Gastrocnemius medialis (tissue), 4 donors: Measurements from ENCODE around the gene CACNA1C. TPM values are rescaled to one million over a fixed set of nuclear protein-coding genes. Genes with fewer than 3 reads are reported as not detected.

ENCODE experiments used
- ATAC-seq, 2 donors: fragments of 150-250 bp; one replicate each; pipeline ENCODE4 v1.9.1; 2016
- DNase-seq, 2 donors: peaks; one replicate each; pipeline ENCODE4 v3.0.0-alpha.2; 2019
- H3K27ac ChIP-seq, 4 donors: fragments of 200-600 bp; sonication (generic); 1 replicate in 1 of 4; 2 replicates in 3 of 4; pipeline ENCODE4 v1.5.1; 2016 to 2018; ENCODE audit warnings: mild to moderate bottlenecking in 2 of 4, moderate library complexity in 1 of 4
- H3K27me3 ChIP-seq, 3 donors: fragments of 200-600 bp; sonication (generic) in 2 of 3; 1 replicate in 1 of 3; 2 replicates in 2 of 3; pipeline versions ENCODE4 v1.5.1 to v1.6.0; 2016 to 2019; ENCODE audit warnings: mild to moderate bottlenecking in 1 of 3, moderate library complexity in 1 of 3
- H3K36me3 ChIP-seq, 2 donors: fragments of 200-600 bp; sonication (generic) in 1 of 2; one replicate each; pipeline ENCODE4 v1.5.1; 2017 to 2018
- H3K4me1 ChIP-seq, 2 donors: fragments of 200-600 bp; sonication (generic) in 1 of 2; one replicate each; pipeline ENCODE4 v1.5.1; 2016 to 2017; ENCODE audit warnings: mild to moderate bottlenecking in 2 of 2
- H3K4me3 ChIP-seq, 4 donors: fragments of 200-600 bp; sonication (generic) in 3 of 4; 1 replicate in 1 of 4; 2 replicates in 3 of 4; pipeline ENCODE4 v1.5.1; 2016 to 2019; ENCODE audit warnings: mild to moderate bottlenecking in 2 of 4
- H3K9me3 ChIP-seq, 3 donors: fragments of 200-600 bp; sonication (generic) in 2 of 3; 1 replicate in 1 of 3; 2 replicates in 2 of 3; pipeline ENCODE4 v1.5.1; 2016 to 2019
- POLR2A ChIP-seq, 2 donors: fragments of 450-650 bp; IDR thresholded peaks; one replicate each; pipeline ENCODE4 v1.6.1; 2017; ENCODE audit warnings: antibody characterized with exemption in 2 of 2, mild to moderate bottlenecking in 2 of 2, moderate library complexity in 2 of 2
- in situ Hi-C, 4 donors: fragments of 200-750 bp; cut with MboI; loops; one replicate each; pipeline versions ENCODE4 v1.15.0 to v1.8.0; 2017; ENCODE audit warnings: low sequenced_read_pairs in 4 of 4
- intact Hi-C: fragments of 100-400 bp; cut with DNase I; formaldehyde crosslinking; loops from one replicate; pipeline ENCODE4 v1.15.1; 2023; ENCODE audit warnings: low total_unique reads
- total RNA-seq, 4 donors: library from RNA; depleted of rRNA; stranded (reverse); fragments of >200 nt; gene quantifications; one replicate each; pipeline versions ENCODE4 v1.1.0 to v1.2.3, GENCODE V29; 2016
- TF ChIP-seq, protein P1 (sequence below), 5 experiments: fragments of 450-650 bp in 3 of 5; fragments of 200-600 bp in 2 of 5; sonication (generic) in 2 of 5; IDR thresholded peaks in 4 of 5; conservative IDR thresholded peaks in 1 of 5; 1 replicate in 4 of 5; 2 replicates in 1 of 5; pipeline ENCODE4 v1.5.1; 2016 to 2019; ENCODE audit warnings: antibody characterized with exemption in 5 of 5, mild to moderate bottlenecking in 3 of 5, moderate library complexity in 3 of 5

Gene CACNA1C
- total RNA-seq, 4 donors from 2014 or later = 0.80 to 1.8 (median 0.91) TPM

GRCh38 chr12:2322554-2323120 lies 269.9 kb downstream of the CACNA1C start:
- DNase-seq (no peak), ATAC-seq (no peak)
- Histone ChIP-seq H3K27ac (no peak overlapping the region), H3K4me1 (peaks cover 24 to 25% of the 10 kb centered on the region in 2 donors), H3K4me3 (no peak overlapping the region), H3K27me3 (no peaks in the 10 kb centered on the region), H3K9me3 (no peaks in the 10 kb centered on the region), H3K36me3 (no peaks in the 10 kb centered on the region)
- no peak for TF ChIP-seq POLR2A (IDR thresholded peaks at IDR 0.05)
- TF ChIP-seq, protein P1, sequence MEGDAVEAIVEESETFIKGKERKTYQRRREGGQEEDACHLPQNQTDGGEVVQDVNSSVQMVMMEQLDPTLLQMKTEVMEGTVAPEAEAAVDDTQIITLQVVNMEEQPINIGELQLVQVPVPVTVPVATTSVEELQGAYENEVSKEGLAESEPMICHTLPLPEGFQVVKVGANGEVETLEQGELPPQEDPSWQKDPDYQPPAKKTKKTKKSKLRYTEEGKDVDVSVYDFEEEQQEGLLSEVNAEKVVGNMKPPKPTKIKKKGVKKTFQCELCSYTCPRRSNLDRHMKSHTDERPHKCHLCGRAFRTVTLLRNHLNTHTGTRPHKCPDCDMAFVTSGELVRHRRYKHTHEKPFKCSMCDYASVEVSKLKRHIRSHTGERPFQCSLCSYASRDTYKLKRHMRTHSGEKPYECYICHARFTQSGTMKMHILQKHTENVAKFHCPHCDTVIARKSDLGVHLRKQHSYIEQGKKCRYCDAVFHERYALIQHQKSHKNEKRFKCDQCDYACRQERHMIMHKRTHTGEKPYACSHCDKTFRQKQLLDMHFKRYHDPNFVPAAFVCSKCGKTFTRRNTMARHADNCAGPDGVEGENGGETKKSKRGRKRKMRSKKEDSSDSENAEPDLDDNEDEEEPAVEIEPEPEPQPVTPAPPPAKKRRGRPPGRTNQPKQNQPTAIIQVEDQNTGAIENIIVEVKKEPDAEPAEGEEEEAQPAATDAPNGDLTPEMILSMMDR (IDR thresholded peaks at IDR 0.05 in 4 of 5, conservative IDR thresholded peaks at IDR 0.05 in 1 of 5) = no peak
- in situ Hi-C loops (no loop called here), intact Hi-C loops (no loop called here)

- ATAC-seq (peak; percentile 35 to 80), DNase-seq (no peak)
- H3K4me3 ChIP-seq = no peak overlapping the region
- H3K4me1 ChIP-seq = peaks cover 24 to 25% of the 10 kb centered on the region in 2 donors
- intact Hi-C loops (no loop called here), in situ Hi-C loops (no loop called here)
- no peaks in the 10 kb centered on the region for H3K36me3 ChIP-seq
- no peaks in the 10 kb centered on the region for H3K27me3 ChIP-seq
- no peaks in the 10 kb centered on the region for H3K9me3 ChIP-seq
- TF ChIP-seq POLR2A (IDR thresholded peaks at IDR 0.05) = no peak
- TF ChIP-seq, protein P1 (IDR thresholded peaks at IDR 0.05 in 4 of 5, conservative IDR thresholded peaks at IDR 0.05 in 1 of 5) = no peak
- H3K27ac ChIP-seq = peak overlapping the region; percentile 24 to 80 (median 42)
These were observed 270.9 kb downstream of the CACNA1C start for GRCh38 chr12:2323532-2324255.

DNA sequence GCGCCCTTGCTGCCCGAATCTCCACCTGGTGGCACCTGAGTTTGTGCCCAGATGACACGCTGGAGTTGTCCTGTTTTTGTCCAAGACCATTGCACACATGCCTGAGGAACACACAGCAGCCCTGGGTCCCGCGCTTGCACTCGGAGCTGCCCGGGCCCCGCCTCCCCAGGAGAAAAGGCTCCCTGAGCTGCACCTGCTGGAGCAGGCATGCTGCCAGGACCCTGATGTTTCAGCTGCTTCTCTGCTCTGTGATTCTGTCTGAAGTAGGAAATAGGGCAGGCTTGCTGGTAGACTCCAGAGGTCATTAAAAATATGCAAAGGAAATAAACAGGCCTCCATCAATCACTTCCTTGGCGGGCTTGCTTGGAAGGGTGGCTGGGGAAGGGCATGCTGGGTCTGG lies 271.6 kb downstream of the CACNA1C start:
- peak; percentile 67 to 89 for ATAC-seq
- in situ Hi-C loops = no loop called here
- intact Hi-C loops = no loop called here
- H3K27me3 ChIP-seq = no peaks in the 10 kb centered on the region
- H3K9me3 ChIP-seq = no peaks in the 10 kb centered on the region
- H3K4me1 ChIP-seq = peaks cover 24 to 25% of the 10 kb centered on the region in 2 donors
- H3K36me3 ChIP-seq = no peaks in the 10 kb centered on the region
- no peak overlapping the region for H3K4me3 ChIP-seq
- peak; percentile 79 to 83 for DNase-seq
- TF ChIP-seq, protein P1 (IDR thresholded peaks at IDR 0.05 in 4 of 5, conservative IDR thresholded peaks at IDR 0.05 in 1 of 5) = no peak
- peak overlapping the region; percentile 8 to 80 (median 42) for H3K27ac ChIP-seq

DNA sequence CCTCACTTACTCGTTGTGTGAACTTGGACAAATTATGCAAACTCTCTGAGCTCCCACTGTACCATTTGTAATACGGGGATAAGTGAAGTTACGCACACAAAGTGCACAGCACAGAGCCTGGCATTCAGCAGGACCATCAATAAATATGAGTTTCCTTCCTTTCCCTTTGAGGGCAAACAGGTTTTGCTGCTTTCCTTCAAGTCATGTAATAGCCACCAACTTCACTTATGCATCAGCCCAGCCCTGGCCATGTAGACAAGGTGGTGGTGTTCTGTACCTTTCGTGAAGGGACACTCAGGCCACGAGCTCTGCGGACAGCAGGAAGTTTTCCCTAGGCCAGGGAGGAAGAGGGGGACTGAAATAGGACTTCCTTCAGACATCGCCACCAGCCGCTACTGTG lies 272.7 kb downstream of the CACNA1C start:
- DNase-seq (no peak), ATAC-seq (no peak)
- Histone ChIP-seq H3K36me3 (no peaks in the 10 kb centered on the region), H3K9me3 (no peaks in the 10 kb centered on the region), H3K27ac (peak overlapping the region in 1 of 4 donors; percentile 60), H3K4me1 (peaks cover 24 to 25% of the 10 kb centered on the region in 2 donors), H3K4me3 (no peak overlapping the region), H3K27me3 (no peaks in the 10 kb centered on the region)
- intact Hi-C loops (no loop called here), in situ Hi-C loops (no loop called here)
- no peak for TF ChIP-seq POLR2A (IDR thresholded peaks at IDR 0.05)
- TF ChIP-seq, protein P1 (IDR thresholded peaks at IDR 0.05 in 4 of 5, conservative IDR thresholded peaks at IDR 0.05 in 1 of 5) = no peak
